IPS-NIHi7 (cell line): Measurements from ENCODE around the gene CRYBG2.
A peak's percentile ranks its signal among the peaks of the same experiment; 100 is the strongest.
"Not testable (repeated sequence)": the region's sequence is repeated elsewhere in the genome, so short reads cannot be mapped to it uniquely, and the experiment has no call there.

Experiments used
- DNase-seq: peaks from one replicate; pipeline ENCODE4 v3.0.0; 2012; ENCODE audit warnings: mixed read lengths; ENCODE audit errors: extremely low spot score

Gene CRYBG2, protein sequence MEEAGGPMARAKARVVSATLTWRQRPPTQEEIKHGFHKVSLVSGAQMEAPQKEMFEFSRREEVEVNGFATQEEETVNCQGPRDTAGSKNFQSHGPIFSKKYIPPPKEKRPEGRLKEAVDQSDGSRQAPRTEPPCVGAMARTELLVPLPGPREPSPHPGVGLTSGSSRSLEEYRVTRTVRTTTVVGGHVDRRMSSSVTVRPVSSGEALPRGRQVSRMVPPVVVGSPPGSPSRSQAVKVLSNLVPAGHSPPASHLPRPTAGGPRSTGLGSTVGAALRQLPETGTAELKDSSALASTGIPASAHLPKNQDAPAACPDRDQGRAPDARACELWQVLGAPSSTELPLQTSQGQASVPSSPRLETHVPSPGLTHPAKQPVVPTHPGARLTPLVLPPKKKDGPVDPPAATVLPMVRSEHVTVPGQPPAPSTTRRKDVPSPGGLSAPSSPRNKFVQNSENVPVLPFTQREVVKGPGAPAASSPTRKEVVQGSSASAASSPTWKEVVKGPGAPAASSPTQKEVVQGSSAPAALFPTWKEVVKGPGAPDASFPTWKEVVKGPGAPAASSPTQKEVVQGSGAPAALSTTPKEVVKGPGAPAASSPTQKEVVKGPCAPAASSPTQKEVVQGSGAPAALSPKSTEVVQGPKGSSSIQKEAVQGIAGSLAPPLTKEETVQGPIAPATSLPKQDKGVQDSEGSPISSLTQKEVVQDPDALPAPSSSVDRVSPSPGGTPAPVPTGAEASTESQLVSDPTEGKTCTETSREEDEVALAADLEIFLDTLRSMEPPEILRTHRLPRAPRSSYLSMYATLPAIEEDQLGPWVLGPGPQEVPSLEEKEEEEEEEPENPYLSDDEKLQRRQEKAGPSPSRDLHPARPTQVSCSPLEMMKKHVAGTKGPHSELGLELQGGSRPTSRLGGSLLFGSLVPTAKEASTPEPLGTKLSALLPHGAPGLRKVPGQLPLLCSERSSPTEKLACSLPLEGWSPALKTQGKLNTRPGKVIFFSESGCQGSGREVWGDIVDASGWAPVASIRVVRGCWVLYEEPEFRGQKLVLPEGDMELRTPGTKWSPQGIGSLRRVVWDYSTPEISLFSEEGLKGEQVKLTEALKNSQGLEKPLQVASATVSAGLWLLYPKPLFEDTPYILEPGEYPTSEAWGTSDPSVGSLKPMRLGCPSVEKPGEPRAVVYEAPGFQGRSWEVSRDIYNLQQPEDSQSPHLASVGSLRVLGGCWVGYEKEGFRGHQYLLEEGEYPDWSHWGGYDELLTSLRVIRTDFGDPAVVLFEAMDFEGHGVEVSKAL (N-terminal part only)

DNA sequence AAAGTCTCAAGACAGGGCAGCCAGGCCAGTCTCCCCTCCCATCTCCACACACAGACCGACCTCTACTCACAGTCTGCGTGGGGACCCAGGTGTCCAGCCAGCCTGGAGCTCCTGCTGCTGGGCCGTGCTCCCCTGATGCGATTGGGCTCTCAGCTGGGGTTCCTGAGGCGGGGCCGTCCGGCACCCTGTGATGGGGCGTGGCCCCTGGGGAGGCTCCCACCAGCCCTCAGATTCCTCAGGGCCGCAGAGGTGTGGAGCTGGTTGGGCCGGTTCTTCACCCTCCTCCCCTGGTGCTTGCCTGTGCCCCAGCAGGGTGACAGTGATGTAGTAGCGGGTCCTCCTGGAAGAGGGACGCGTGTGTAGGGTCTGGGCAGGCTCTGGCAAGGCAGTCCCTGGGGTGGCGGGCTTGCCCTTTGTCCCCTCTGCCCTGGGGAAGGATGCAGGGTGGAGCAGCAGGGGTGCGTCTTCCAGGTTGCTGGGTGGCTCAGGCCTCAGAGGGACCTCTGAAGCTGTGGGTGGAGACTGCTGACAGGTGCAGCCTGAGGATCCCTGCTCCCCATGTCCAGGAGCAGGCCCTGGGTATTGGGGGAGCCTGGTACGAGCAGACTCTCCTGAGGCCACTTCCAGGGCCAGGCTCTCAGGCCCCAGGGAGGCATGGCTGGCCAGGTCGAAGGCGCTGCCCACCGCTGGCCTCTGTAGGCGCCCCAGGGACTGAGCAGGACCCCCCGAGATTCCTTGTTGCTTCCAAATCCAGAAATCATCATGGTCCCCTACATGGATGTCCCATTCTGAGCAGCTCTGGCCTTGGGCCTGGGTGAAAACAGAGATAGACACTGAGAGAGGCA, at the start of gene CRYBG2:
Gene CRYBG2 (minus strand): TSS at position 155 of the 845 bp plus-strand sequence. CDS start 7,473 bp downstream, outside the sequence.
- DNase-seq: no peak

DNA sequence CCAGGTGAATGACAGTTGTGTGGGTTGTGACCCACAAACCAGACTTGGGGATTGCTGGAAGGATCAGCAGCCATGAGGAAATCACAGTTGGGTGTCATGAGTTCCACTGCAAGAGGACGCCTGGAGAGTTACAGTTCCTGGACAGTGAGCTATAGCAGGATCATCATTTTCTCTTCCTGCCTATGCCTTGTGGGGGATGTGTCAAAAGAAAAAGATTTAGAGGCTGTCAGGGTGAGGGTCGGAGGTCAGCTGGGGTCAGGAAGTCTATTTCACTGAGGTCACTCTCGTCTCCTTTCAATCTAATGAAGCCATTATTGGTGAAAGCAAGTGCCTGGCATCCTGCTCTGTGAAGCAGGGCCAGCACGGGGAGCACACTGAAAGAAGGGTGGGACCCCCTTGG, 49.7 kb upstream of the CRYBG2 start:
- no peak for DNase-seq

DNA sequence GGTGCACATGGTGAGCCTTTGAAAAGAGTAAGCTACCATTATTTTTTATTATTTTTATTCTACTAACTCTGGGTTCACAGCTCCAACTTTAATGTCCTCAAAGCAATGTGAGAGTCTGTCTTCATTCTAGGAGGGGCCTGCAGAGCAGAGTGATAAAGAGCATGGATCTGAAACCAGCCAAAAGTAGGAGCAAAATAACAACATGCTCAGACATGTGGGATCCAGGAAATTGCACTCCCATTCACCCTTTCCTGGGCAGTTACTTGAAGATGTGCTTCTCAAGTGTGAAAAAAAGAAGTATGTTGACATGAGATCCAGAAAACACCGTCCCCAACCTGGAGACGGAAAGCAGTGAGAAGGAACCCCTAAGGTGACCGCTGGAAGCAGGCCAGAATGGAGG, 48.0 kb upstream of the CRYBG2 start:
- no peak for DNase-seq

DNA sequence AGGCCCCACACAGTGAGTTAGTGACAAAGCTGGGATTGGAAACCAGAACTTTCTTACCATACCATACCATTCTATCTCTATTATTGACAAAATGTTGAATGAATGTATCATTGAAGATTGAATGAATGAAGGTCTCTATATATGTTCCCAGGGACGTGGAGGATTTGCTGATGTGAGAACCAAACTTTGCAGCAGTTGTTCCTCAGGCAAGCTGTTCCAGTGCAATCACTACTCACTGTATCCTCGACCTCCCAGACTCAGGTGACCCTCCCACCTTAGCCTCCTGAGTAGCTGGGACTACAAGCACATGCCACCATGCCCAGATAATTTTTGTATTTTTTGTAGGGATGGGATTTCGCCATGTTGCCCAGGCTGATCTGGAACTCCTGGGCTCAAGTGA, 45.1 kb upstream of the CRYBG2 start:
- DNase-seq: no peak

DNA sequence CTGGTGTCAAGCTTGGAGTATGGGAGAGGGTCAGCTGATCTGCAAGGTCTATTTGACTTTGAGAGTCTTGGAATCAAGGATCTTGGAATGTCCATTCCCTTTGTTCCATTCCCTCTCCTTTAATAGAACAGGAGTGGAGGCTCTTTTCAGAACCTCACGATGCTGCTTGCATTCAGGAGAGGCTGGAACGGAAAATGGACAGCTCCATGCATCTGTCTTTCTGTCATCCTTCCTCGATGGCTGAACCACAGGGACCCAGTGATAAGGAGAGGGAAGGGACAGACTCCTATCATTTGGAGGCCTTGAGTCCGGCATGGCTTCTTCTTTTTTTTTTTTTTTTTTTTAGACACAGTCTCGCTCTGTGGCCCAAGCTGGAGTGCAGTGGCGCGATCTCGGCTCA, 41.8 kb upstream of the CRYBG2 start:
- DNase-seq: no peak

DNA sequence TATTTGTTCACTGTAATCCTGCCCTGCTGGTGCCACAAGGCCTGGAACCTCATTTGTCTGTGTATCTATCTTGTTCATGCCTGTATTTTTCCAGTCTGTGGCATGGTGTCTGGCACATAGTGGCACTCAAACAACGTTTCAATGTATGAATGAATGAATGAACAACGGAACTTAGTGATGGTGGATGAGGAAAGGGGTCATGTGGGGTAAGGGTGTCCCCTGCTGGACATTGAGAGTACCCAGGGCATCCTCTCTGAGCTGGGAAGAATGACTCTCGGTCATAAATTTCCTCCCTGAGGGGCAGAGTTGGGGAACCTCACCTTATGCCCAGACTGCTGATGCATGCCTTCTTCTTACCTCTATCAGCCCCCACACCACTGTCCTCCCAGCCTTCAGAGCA, 37.5 kb upstream of the CRYBG2 start:
- peak; percentile 80 for DNase-seq

DNA sequence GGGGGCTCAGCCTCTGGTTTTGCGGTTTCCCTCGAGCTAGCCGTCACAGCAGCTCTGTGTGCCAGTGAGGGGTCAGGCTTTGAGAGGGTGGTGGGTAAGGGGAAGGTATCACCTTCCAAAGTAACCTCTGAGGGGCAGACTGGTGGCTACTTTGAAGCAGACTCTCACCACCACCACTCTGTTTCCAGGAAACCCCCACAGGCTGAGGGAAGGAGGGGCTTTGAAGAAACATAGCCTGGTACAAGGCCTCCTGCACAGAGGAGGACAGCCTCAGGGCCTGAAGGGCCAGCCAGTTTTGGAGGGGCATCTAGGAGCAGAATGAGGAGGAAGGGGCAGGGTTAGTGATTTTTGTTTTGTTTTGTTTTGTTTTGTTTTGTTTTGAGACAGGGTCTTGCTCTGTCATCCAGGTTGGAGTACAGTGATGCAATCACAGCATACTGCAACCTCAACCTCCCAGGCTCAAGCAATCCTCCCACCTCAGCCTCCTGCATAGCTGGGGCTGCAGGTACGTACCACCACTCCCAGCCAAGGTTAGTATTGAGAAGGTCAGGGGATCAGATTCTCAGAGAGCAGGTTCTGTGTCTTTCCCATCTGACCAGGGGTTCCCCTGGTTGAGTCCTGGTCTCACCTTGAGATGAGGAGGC, 35.8 kb upstream of the CRYBG2 start:
- DNase-seq: no peak

DNA sequence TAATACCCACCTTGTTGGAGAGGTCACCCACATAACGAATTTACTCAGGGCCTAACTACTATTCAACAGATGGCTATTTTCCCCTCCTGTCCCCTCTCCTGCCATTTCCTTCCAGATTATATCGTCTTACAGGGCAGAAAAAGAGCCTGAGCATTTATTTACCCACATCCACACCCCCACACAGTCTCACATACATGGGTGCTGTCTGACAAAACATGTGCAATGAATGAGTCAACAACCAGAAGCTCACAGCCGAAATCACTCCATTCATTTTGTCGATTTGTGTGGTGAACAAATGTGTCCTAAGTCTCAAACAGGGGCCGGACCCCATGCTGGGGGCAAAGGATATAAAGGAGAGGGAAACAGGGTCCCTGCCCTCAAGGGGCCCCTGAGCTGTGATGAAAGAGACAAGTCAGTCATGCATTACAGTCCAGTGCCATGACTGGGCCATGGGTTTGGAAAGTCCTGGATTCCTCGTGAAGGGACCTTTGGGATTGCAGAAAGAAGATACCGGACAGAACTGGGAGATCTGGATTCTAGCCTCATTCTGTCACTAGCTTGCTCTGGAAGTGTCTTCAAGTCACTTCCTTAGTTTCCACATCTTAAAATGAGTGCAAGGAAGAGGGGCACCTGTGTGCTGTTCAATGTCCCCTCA, 35.0 kb upstream of the CRYBG2 start:
- DNase-seq: no peak

DNA sequence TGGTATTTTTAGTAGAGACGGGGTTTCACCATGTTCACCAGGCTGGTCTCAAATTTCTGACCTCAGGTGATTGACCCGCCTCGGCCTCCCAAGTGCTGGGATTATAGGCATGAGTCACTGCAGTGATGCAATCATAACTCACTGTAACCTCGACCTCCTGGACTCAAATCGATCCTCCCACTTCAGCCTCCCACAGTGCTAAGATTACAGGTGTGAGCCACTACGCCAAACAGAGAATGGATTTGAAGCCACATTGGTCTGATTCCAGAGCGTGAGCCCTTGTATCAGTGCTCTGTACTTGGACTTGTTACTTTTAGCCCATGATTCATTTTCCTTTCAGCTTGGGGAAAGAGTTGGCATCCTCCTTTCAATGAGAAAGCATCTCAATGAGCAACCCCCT, 33.5 kb upstream of the CRYBG2 start:
- no peak for DNase-seq

DNA sequence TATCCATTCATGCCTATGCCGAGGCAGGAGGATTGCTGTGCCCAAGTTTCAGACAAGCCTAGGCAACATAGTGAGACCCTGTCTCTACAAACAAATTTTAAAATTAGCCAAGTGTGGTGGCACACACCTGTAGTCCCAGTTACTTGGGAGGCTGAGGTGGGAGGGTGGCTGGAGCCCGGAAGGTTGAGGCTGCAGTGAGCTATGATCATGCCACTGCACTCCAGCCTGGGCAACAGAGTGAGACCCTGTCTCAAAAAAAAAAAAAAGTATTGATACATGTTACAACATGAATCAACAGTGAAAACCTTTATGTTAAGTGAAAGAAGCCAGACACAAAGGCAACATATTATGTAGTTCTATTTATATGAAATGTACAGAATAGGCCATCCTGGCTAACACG, 31.1 kb upstream of the CRYBG2 start:
- not testable (repeated sequence) for DNase-seq

DNA sequence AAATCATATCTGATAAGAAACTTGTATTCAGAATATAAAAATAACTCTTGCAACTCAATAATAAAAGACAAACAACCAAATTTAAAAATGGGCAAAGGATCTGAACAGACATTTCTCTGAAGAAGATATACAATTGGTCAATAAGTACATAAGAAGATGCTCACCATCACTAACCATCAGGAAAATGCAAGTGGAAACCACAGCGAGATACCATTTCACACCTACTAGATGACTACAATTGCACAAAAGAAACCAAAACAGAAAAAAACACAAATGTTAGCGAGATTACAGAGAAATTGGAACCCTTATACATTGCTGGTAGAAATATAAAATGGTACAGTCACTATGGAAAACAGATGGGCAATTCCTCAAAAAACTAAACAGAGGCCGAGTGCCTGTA, 30.1 kb upstream of the CRYBG2 start:
- no peak for DNase-seq

DNA sequence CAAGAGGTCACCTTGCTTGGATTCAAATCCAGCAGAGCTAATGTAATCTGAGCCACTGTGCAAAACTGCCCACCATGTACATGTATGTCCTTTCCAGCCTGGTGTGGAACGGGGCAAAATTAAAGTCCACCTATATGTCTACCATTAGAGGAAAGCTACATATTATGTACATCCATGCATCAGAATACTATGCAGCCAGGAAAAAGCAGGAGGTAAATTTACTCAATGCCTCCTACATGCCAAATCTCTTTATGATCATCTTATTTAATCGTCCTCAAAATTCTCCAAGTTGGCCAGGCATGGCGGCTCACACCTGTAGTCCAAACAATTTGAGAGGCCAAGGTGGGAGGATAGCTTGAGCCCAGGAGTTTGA, 24.9 kb upstream of the CRYBG2 start:
- DNase-seq: no peak

DNA sequence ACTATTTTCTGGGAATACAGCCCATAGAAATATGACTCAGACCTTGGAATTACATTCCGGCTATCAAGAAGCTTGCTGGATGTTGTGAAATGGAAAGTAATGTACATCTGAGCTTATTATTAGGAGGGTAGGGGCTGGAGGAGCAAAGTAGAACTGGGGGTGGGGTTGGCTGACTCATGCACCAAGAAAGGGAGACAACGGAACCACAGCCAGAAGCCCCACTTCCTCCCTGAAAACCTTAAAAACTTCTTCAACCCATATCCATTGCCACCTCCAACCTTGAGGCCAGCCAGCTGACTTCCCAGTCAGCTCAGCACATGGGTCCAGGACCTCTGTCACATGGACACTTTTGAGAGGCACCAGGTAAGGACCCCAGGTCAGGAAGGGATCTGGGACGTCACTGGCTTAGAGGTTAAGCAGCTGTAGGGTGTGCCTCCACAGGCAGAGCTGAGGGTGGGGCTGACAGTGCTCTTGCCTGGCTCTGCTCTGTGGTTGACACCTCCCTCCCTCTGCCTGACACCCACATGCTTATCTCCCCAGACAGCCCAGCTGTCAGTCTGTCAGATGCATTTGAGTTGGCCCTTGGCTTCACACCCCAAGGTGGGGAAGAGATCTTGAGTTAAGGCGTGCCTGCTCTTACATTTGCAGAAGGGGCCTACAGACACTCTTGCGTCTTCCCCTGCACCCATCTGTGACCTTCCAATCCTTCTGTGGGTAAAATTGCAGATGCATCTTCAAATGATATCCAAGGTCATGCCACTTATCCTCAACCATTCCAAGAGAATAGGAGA, 24.4 kb upstream of the CRYBG2 start:
- DNase-seq: no peak

DNA sequence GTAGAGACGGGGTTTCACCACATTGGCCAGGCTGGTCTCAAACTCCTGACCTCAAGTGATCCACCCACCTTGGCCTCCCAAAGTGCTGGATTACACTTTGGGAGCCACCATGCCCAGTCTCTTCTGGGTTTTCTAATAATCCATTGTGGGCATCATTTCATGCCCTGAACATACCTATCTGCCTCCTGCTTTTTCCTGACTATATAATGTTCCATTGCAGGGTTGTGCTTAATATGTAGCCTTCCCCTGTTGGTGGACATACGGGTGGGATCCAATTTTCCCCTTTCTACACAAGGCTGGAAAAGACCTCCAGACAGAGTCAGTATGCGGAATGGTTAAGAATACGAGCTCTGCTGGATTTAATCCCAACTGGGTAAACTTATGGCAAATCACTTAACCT, 22.1 kb upstream of the CRYBG2 start:
- no peak for DNase-seq

DNA sequence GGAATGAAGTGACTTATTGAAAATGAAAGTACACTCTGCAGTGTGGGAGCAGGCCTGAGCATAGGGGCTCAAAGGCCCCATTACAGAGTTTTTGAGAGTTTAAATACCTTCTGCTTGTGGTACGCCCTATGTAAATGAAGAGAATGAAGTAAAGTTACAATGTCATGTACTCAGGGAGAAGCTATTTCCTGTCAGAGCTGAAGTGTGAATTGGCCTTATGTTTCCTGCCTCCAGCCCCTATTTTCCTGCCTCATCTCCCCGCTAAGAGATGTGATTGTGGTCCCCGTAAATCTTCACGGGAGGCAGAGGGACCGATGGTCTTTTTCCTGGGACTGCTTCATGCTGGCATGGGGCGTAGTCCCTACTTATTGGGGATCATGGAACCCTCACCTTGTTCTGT, 21.2 kb upstream of the CRYBG2 start:
- DNase-seq: no peak

DNA sequence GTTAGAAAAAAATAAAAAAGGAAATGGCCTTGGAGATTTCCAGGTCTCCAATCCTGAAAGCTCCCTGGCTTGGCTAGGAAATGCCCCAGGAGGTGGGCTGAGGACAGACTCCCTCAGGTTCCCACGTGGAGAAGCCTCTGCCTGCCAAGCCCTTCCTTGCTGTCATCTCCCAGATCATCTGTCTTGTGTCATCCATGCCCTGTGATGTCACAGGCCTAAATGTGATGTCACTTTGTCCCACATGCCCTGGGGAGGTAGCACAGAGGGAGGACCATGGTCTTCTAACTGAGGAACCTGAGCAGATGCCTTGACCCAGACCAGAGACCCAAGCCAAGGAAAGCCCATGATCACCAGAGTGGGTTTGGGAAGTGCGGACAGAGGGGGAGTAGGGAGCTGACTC, 20.4 kb upstream of the CRYBG2 start:
- DNase-seq: not testable (repeated sequence)

DNA sequence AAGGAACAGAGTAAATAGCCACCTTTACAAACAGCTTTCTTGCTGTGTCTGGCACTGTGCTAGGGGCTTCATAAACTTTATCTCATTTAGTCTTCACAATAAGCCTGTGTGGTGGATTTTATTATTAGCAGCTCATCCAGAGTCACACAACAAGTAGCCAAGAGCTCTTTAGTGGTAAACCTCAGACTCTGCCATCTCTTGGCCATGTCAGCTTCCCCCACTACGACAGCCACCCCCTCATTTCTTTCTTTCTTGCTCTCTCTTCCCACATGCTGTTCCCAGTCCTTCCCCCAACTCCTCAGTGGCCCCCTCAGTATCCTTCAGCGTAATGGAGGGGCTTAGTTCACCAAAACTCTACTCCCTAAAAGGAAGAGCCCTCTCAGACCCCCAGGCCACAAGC, 19.9 kb upstream of the CRYBG2 start:
- no peak for DNase-seq

DNA sequence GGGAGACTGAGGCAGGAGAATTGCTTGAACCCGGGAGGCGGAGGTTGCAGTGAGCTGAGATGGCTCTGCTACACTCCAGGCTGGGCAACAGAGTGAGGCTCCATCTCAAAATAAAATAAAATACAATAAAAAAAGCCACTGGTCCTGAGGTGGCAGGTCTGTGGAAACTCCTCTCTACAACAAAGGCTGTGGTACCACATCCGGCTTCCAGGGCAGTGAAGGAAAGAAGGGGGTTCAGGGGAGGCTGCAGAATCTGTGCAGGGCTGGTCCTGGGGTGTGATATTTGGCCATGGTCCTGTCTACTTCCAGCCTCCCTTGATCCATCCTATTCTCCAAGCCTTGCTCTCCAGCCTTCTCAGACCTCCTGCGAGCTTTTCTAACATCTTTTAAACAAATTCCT, 19.4 kb upstream of the CRYBG2 start:
- DNase-seq: no peak

DNA sequence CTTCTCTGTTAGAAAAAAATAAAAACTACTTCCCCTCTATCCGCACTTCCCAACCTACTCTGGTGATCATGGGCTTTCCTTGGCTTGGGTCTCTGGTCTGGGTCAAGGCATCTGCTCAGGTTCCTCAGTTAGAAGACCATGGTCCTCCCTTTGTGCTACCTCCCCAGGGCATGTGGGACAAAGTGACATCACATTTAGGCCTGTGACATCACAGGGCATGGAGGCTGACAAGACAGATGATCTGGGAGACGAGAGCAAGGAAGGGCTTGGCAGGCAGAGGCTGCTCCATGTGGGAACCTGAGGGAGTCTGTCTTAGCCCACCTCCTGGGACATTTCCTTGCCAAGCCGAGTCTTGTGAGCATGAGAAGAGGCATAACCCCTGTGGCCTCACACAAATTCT, 18.7 kb upstream of the CRYBG2 start, which contains the start of gene ZNF683:
Gene ZNF683 (minus strand): TSS at position 140 of the 400 bp plus-strand sequence. CDS start 4,179 bp downstream, outside the sequence.
- DNase-seq: not testable (repeated sequence)
